ENCODE measurements around the gene ARL5C. TPM values are rescaled to one million over a fixed set of nuclear protein-coding genes. Genes with fewer than 3 reads are reported as not detected.

ARL5C gene
- total RNA-seq, 1 experiment from 2014 or later: not detected

- Histone ChIP-seq H3K27ac (no peak overlapping the region), H4K20me1 (ENCODE audit: insufficient read depth) (no peaks in the 10 kb centered on the region), H3K4me3 (no peak overlapping the region), H3F3A (ENCODE audit: insufficient read depth, low read depth) (no peaks in the 10 kb centered on the region), H2AFZ (no peak overlapping the region), H3K36me3 (ENCODE audit: low read depth) (no peaks in the 10 kb centered on the region), H3K9me2 (ENCODE audit: insufficient read depth) (no peaks in the 10 kb centered on the region), H3K9me3 (ENCODE audit: insufficient read depth, low read depth) (no peaks in the 10 kb centered on the region), H3K4me2 (no peak overlapping the region), H3K27me3 (ENCODE audit: insufficient read depth, low read depth) (no peaks in the 10 kb centered on the region), H3K4me1 (replicated peaks; ENCODE audit: insufficient read depth) (no peaks in the 10 kb centered on the region), H3K79me2 (ENCODE audit: low read depth) (no peaks in the 10 kb centered on the region)
- BruUV-seq (replicated peaks): no TSS peak
- DNase-seq: no peak
- intact Hi-C loops (cut with micrococcal nuclease; ENCODE audit: unreplicated experiment): no loop called here
- ChIA-PET POLR2A (ENCODE audit: unreplicated experiment) (no interaction called here), CTCF (interaction anchor here (0.5 kb wide), 1 partner anchor 536 kb away, joined by 30 read pairs; no protein-coding TSS in a partner anchor)
- TF ChIP-seq EZH2 (IDR thresholded peaks at IDR 0.05; ENCODE audit: low read depth): no peak
- TF ChIP-seq, protein P1, sequence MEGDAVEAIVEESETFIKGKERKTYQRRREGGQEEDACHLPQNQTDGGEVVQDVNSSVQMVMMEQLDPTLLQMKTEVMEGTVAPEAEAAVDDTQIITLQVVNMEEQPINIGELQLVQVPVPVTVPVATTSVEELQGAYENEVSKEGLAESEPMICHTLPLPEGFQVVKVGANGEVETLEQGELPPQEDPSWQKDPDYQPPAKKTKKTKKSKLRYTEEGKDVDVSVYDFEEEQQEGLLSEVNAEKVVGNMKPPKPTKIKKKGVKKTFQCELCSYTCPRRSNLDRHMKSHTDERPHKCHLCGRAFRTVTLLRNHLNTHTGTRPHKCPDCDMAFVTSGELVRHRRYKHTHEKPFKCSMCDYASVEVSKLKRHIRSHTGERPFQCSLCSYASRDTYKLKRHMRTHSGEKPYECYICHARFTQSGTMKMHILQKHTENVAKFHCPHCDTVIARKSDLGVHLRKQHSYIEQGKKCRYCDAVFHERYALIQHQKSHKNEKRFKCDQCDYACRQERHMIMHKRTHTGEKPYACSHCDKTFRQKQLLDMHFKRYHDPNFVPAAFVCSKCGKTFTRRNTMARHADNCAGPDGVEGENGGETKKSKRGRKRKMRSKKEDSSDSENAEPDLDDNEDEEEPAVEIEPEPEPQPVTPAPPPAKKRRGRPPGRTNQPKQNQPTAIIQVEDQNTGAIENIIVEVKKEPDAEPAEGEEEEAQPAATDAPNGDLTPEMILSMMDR (conservative IDR thresholded peaks at IDR 0.05): no peak
Measured at GRCh38 chr17:39186481-39187002, 20.6 kb upstream of the ARL5C start.

DNA sequence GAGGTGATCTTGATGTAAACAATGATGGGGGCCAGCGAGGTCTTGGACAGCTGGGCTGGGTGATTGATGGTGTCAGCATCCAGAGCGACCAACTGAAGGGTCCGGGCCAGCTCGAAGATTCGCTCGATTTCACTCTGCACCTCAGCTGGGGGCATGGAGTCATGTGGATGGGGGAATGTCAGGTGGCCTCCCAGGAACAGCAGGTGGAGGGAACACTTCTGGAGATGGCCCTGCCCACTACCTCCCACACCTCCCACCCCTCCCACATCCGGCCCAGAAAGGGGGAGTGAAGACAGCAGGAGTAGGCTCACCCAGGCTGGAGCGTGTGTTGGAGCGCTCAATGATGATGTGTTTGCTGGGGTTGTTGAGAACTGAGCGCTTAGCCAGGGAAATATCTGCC lies 17.8 kb upstream of the ARL5C start:
- intact Hi-C loops (cut with micrococcal nuclease; ENCODE audit: unreplicated experiment): no loop called here
- Histone ChIP-seq H3K79me2 (ENCODE audit: low read depth) (no peaks in the 10 kb centered on the region), H3K4me3 (no peak overlapping the region), H3K36me3 (ENCODE audit: low read depth) (no peaks in the 10 kb centered on the region), H3K9me2 (ENCODE audit: insufficient read depth) (no peaks in the 10 kb centered on the region), H3K4me1 (replicated peaks; ENCODE audit: insufficient read depth) (peaks cover 2% of the 10 kb centered on the region), H3F3A (ENCODE audit: insufficient read depth, low read depth) (peaks cover 8% of the 10 kb centered on the region), H3K4me2 (no peak overlapping the region), H3K27me3 (ENCODE audit: insufficient read depth, low read depth) (no peaks in the 10 kb centered on the region), H3K9me3 (ENCODE audit: insufficient read depth, low read depth) (no peaks in the 10 kb centered on the region), H4K20me1 (ENCODE audit: insufficient read depth) (no peaks in the 10 kb centered on the region), H3K27ac (no peak overlapping the region), H2AFZ (no peak overlapping the region)
- no TSS peak for BruUV-seq (replicated peaks)
- TF ChIP-seq, protein P1 (conservative IDR thresholded peaks at IDR 0.05): no peak
- no peak for TF ChIP-seq EZH2 (IDR thresholded peaks at IDR 0.05; ENCODE audit: low read depth)
- CTCF ChIA-PET: no interaction called here
- POLR2A ChIA-PET (ENCODE audit: unreplicated experiment): no interaction called here
- DNase-seq: no peak

- H3F3A ChIP-seq (ENCODE audit: insufficient read depth, low read depth): peaks cover 9% of the 10 kb centered on the region
- ChIA-PET CTCF (no interaction called here), POLR2A (ENCODE audit: unreplicated experiment) (no interaction called here)
- no peak overlapping the region for H3K4me3 ChIP-seq
- no peaks in the 10 kb centered on the region for H3K79me2 ChIP-seq (ENCODE audit: low read depth)
- H3K9me2 ChIP-seq (ENCODE audit: insufficient read depth): no peaks in the 10 kb centered on the region
- no peak for DNase-seq
- H2AFZ ChIP-seq: no peak overlapping the region
- H4K20me1 ChIP-seq (ENCODE audit: insufficient read depth): no peaks in the 10 kb centered on the region
- no TSS peak for BruUV-seq (replicated peaks)
- no peaks in the 10 kb centered on the region for H3K27me3 ChIP-seq (ENCODE audit: insufficient read depth, low read depth)
- peaks cover 8% of the 10 kb centered on the region for H3K4me1 ChIP-seq (replicated peaks; ENCODE audit: insufficient read depth)
- H3K4me2 ChIP-seq: no peak overlapping the region
- no peaks in the 10 kb centered on the region for H3K9me3 ChIP-seq (ENCODE audit: insufficient read depth, low read depth)
- no peak overlapping the region for H3K27ac ChIP-seq
- intact Hi-C loops (cut with micrococcal nuclease; ENCODE audit: unreplicated experiment): no loop called here
- TF ChIP-seq, protein P1 (conservative IDR thresholded peaks at IDR 0.05): no peak
- TF ChIP-seq EZH2 (IDR thresholded peaks at IDR 0.05; ENCODE audit: low read depth): no peak
- no peaks in the 10 kb centered on the region for H3K36me3 ChIP-seq (ENCODE audit: low read depth)
Measured at GRCh38 chr17:39183045-39183444, 17.1 kb upstream of the ARL5C start.

Data from PC-9 (cell line).